Liver (tissue), 9 donors: ENCODE data around the gene STK17A. TPM values are rescaled to one million over a fixed set of nuclear protein-coding genes. Genes with fewer than 3 reads are reported as not detected.

Source experiments
- DNase-seq: peaks from one replicate; pipeline ENCODE4 v3.0.0-alpha.2; 2017; ENCODE audit warnings: low spot score
- H3K27ac ChIP-seq, 2 donors: one replicate each; pipeline ENCODE4 v1.7.0; 2013; ENCODE audit warnings: inconsistent platforms in 2 of 2, low read length in 2 of 2, control low read depth in 1 of 2, low read depth in 1 of 2, mild to moderate bottlenecking in 1 of 2
- H3K27me3 ChIP-seq, 4 donors: one replicate each; pipeline versions ENCODE4 v1.6.1 to v1.7.0; 2013; ENCODE audit warnings: low read length in 3 of 4, inconsistent platforms in 1 of 4, mild to moderate bottlenecking in 1 of 4, moderate library complexity in 1 of 4; ENCODE audit not compliant: control insufficient read depth in 4 of 4, insufficient read depth in 4 of 4
- H3K36me3 ChIP-seq, 4 donors: one replicate each; pipeline versions ENCODE4 v1.6.1 to v1.7.0; 2013; ENCODE audit warnings: low read length in 3 of 4, mild to moderate bottlenecking in 3 of 4, low read depth in 1 of 4, moderate library complexity in 1 of 4; ENCODE audit not compliant: control insufficient read depth in 4 of 4, insufficient read depth in 3 of 4
- H3K4me1 ChIP-seq, 4 donors: one replicate each; pipeline versions ENCODE4 v1.6.1 to v1.7.0; 2013; ENCODE audit warnings: low read length in 3 of 4, mild to moderate bottlenecking in 3 of 4, moderate library complexity in 1 of 4; ENCODE audit not compliant: control insufficient read depth in 4 of 4, insufficient read depth in 4 of 4
- H3K4me3 ChIP-seq, 3 donors: one replicate each; pipeline versions ENCODE4 v1.6.1 to v1.7.0; 2013; ENCODE audit warnings: low read length in 3 of 3, control low read depth in 1 of 3, low read depth in 1 of 3, mild to moderate bottlenecking in 1 of 3
- H3K9ac ChIP-seq, 2 donors: one replicate each; pipeline ENCODE4 v1.7.0; 2013; ENCODE audit warnings: low read length in 2 of 2, mild to moderate bottlenecking in 2 of 2, moderate library complexity in 2 of 2, control low read depth in 1 of 2, low read depth in 1 of 2
- H3K9me3 ChIP-seq, 4 donors: one replicate each; pipeline versions ENCODE4 v1.6.1 to v1.7.0; 2013; ENCODE audit warnings: low read length in 3 of 4; ENCODE audit not compliant: control insufficient read depth in 4 of 4
- CTCF ChIP-seq: fragments of 150-350 bp; IDR thresholded peaks from 2 replicates; pipeline ENCODE4 v1.5.1; 2017; ENCODE audit warnings: improper control_type of control experiment, low read depth, low read length; ENCODE audit not compliant: missing input control
- EGR1 ChIP-seq, 2 donors: IDR thresholded peaks; 2 replicates each; pipeline ENCODE4 v1.6.1; 2016 to 2018; ENCODE audit warnings: antibody characterized with exemption in 2 of 2, low read depth in 2 of 2
- FOXA1 ChIP-seq: IDR thresholded peaks from 2 replicates; pipeline ENCODE4 v1.6.1; 2016; ENCODE audit warnings: antibody characterized with exemption
- FOXA2 ChIP-seq: IDR thresholded peaks from 2 replicates; pipeline ENCODE4 v1.6.1; 2016; ENCODE audit warnings: antibody characterized with exemption
- GABPA ChIP-seq, 2 donors: IDR thresholded peaks in 1 of 2; conservative IDR thresholded peaks in 1 of 2; 2 replicates each; pipeline ENCODE4 v1.6.1; 2016; ENCODE audit warnings: antibody characterized with exemption in 2 of 2, mild to moderate bottlenecking in 1 of 2, moderate library complexity in 1 of 2
- HNF4A ChIP-seq, 2 donors: conservative IDR thresholded peaks; 2 replicates each; pipeline ENCODE4 v1.6.1; 2016; ENCODE audit warnings: antibody characterized with exemption in 2 of 2, mild to moderate bottlenecking in 2 of 2
- HNF4G ChIP-seq: IDR thresholded peaks from 2 replicates; pipeline ENCODE4 v1.6.1; 2016; ENCODE audit warnings: antibody characterized with exemption
- JUND ChIP-seq, 2 donors: IDR thresholded peaks; 2 replicates each; pipeline ENCODE4 v1.6.1; 2016; ENCODE audit warnings: antibody characterized with exemption in 2 of 2
- MAX ChIP-seq: IDR thresholded peaks from 2 replicates; pipeline ENCODE4 v1.6.1; 2016; ENCODE audit warnings: antibody characterized with exemption
- NR2F2 ChIP-seq: IDR thresholded peaks from 2 replicates; pipeline ENCODE4 v1.6.1; 2016; ENCODE audit warnings: antibody characterized with exemption
- RAD21 ChIP-seq, 2 donors: IDR thresholded peaks; 2 replicates each; pipeline ENCODE4 v1.6.1; 2016; ENCODE audit warnings: antibody characterized with exemption in 2 of 2, mild to moderate bottlenecking in 2 of 2
- REST ChIP-seq: IDR thresholded peaks from 2 replicates; pipeline ENCODE4 v1.6.1; 2016; ENCODE audit warnings: antibody characterized with exemption, mild to moderate bottlenecking
- RXRA ChIP-seq, 2 donors: IDR thresholded peaks; 2 replicates each; pipeline ENCODE4 v1.6.1; 2017 to 2018; ENCODE audit warnings: antibody characterized with exemption in 2 of 2, mild to moderate bottlenecking in 1 of 2
- SP1 ChIP-seq: IDR thresholded peaks from 2 replicates; pipeline ENCODE4 v1.6.1; 2018; ENCODE audit warnings: antibody characterized with exemption, mild to moderate bottlenecking
- TAF1 ChIP-seq: conservative IDR thresholded peaks from 2 replicates; pipeline ENCODE4 v1.6.1; 2016; ENCODE audit warnings: antibody characterized with exemption, mild to moderate bottlenecking
- YY1 ChIP-seq: IDR thresholded peaks from 2 replicates; pipeline ENCODE4 v1.6.1; 2016; ENCODE audit warnings: antibody characterized with exemption, mild to moderate bottlenecking
- WGBS: extraction: QIAGEN DNeasy Blood & Tissue Kit; methylation state at CpG from one replicate; pipeline ENCODE4 v1.1.7; 2013; 5-methylcytosine and 5-hydroxymethylcytosine counted together
- polyA plus RNA-seq, 2 donors: library from polyadenylated mRNA; stranded (reverse) in 1 of 2; unstranded in 1 of 2; fragments of 200-250 nt in 1 of 2; fragments of >200 nt in 1 of 2; fragmentation: Nextera tagmentation in 1 of 2; extraction: Ambion mirVana in 1 of 2; gene quantifications; one replicate each; pipeline versions ENCODE4 v1.2.1 to v1.2.3, GENCODE V29; 2013 to 2015
- total RNA-seq, 2 donors: library from RNA; depleted of rRNA; stranded (reverse); fragments of >200 nt; gene quantifications; one replicate each; pipeline ENCODE4 v1.2.3, GENCODE V29; 2014
- TF ChIP-seq, protein P1 (sequence below): IDR thresholded peaks from 2 replicates; pipeline ENCODE4 v1.6.1; 2016; ENCODE audit warnings: antibody characterized with exemption
- TF ChIP-seq, protein P2 (sequence below): IDR thresholded peaks from 2 replicates; pipeline ENCODE4 v1.6.1; 2016; ENCODE audit warnings: antibody characterized with exemption
- donor health status: healthy.
- donor health status: healthy.
- donor health status: healthy.
- donor health status: healthy.
- donor health status: healthy.

The STK17A gene
- total and polyA plus RNA-seq, 4 donors: 3.0 to 18.2 (median 7.2) TPM

DNA sequence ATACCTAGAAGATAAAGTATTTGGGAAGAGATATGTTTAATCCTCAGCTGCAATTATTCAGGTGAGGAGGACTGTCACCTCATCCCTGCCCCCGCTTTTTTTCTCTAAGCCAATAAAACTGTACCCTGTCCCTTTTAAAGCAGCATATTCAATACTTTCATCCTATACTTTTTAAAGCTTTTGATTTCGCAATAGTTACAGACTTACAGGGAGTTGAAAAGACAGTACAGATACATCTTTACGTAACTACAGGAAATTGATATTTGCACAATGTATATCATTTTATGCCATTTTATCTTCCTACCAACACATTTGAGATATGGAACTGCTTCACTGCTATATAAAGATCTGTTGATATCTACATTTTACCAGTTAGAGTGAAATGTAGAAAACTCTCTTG is 47.6 kb downstream of the STK17A start:
- TF ChIP-seq, protein P1, sequence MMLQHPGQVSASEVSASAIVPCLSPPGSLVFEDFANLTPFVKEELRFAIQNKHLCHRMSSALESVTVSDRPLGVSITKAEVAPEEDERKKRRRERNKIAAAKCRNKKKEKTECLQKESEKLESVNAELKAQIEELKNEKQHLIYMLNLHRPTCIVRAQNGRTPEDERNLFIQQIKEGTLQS: no peak
- TF ChIP-seq REST: no peak
- no peak for TF ChIP-seq HNF4G
- TF ChIP-seq JUND (IDR thresholded peaks at IDR 0.05): no peak
- no peak for TF ChIP-seq HNF4A (conservative IDR thresholded peaks at IDR 0.05)
- TF ChIP-seq TAF1: no peak
- TF ChIP-seq EGR1 (IDR thresholded peaks at IDR 0.05; ENCODE audit: low read depth in 2 of 2): no peak
- no peak for TF ChIP-seq NR2F2
- no peak for TF ChIP-seq SP1
- no peak for TF ChIP-seq CTCF
- no peak for TF ChIP-seq MAX
- no peak for TF ChIP-seq FOXA1
- TF ChIP-seq GABPA (IDR thresholded peaks at IDR 0.05 in 1 of 2, conservative IDR thresholded peaks at IDR 0.05 in 1 of 2): no peak
- TF ChIP-seq RAD21 (IDR thresholded peaks at IDR 0.05): no peak
- TF ChIP-seq RXRA (IDR thresholded peaks at IDR 0.05): no peak
- no peak for TF ChIP-seq YY1
- no peak for TF ChIP-seq FOXA2
- TF ChIP-seq, protein P2, sequence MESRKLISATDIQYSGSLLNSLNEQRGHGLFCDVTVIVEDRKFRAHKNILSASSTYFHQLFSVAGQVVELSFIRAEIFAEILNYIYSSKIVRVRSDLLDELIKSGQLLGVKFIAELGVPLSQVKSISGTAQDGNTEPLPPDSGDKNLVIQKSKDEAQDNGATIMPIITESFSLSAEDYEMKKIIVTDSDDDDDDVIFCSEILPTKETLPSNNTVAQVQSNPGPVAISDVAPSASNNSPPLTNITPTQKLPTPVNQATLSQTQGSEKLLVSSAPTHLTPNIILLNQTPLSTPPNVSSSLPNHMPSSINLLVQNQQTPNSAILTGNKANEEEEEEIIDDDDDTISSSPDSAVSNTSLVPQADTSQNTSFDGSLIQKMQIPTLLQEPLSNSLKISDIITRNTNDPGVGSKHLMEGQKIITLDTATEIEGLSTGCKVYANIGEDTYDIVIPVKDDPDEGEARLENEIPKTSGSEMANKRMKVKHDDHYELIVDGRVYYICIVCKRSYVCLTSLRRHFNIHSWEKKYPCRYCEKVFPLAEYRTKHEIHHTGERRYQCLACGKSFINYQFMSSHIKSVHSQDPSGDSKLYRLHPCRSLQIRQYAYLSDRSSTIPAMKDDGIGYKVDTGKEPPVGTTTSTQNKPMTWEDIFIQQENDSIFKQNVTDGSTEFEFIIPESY: no peak
- Histone ChIP-seq H3K4me3 (no peak overlapping the region), H3K27ac (no peak overlapping the region), H3K9me3 (no peaks in the 10 kb centered on the region), H3K27me3 (no peaks in the 10 kb centered on the region), H3K36me3 (peaks cover 0 to 19% (median 9%) of the 10 kb centered on the region in 4 donors), H3K4me1 (peaks cover 0 to 1% (median 0%) of the 10 kb centered on the region in 4 donors), H3K9ac (no peak overlapping the region)
- 80% methylated on average over 3 of the region's 3 CpGs for WGBS
- DNase-seq: no peak
